AG09309 (cell line): ENCODE measurements around the gene HSF5.

ENCODE experiments used
- DNase-seq: peaks from one replicate; pipeline ENCODE4 v3.0.0-alpha.2; 2010; ENCODE audit warnings: low read depth
- H3K4me3 ChIP-seq: 2 replicates; pipeline ENCODE4 v1.5.1; 2011; ENCODE audit warnings: mild to moderate bottlenecking, low read depth, low read length, moderate library complexity; ENCODE audit not compliant: control insufficient read depth
- TF ChIP-seq, protein P1 (sequence below): IDR thresholded peaks from 2 replicates; pipeline ENCODE4 v1.5.1; 2011; ENCODE audit warnings: mild to moderate bottlenecking, low read depth, low read length, inconsistent platforms; ENCODE audit not compliant: insufficient read depth, control insufficient read depth; ENCODE audit errors: missing control alignments

HSF5 gene

GRCh38 chr17:58528443-58528842 is 40.2 kb upstream of the HSF5 start:
- TF ChIP-seq, protein P1, sequence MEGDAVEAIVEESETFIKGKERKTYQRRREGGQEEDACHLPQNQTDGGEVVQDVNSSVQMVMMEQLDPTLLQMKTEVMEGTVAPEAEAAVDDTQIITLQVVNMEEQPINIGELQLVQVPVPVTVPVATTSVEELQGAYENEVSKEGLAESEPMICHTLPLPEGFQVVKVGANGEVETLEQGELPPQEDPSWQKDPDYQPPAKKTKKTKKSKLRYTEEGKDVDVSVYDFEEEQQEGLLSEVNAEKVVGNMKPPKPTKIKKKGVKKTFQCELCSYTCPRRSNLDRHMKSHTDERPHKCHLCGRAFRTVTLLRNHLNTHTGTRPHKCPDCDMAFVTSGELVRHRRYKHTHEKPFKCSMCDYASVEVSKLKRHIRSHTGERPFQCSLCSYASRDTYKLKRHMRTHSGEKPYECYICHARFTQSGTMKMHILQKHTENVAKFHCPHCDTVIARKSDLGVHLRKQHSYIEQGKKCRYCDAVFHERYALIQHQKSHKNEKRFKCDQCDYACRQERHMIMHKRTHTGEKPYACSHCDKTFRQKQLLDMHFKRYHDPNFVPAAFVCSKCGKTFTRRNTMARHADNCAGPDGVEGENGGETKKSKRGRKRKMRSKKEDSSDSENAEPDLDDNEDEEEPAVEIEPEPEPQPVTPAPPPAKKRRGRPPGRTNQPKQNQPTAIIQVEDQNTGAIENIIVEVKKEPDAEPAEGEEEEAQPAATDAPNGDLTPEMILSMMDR = no peak
- no peak overlapping the region for H3K4me3 ChIP-seq
- no peak for DNase-seq

- DNase-seq = no peak
- H3K4me3 ChIP-seq = no peak overlapping the region
- TF ChIP-seq, protein P1 = no peak
These were observed 39.7 kb upstream of the HSF5 start for GRCh38 chr17:58527949-58528348.

DNA sequence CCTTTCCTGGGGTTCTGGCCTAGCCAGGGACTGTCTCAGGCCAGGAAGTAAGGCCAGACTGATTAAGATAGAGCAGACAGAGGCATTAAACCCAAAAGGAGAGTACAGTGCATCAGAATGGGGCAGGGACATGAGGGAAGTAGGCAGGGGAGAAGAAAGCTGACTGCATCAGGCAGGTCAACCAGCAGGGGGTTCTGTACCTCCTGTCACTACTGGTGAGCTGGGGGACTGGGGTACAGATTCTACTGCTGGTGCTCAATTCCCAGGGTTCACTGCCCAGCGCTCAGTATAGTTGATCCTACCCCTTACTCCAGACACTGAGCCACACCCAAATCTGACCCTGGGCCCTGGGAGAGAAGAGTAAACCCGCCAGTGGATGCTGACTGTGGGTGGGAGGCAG is 39.1 kb upstream of the HSF5 start:
- TF ChIP-seq, protein P1 = no peak
- no peak overlapping the region for H3K4me3 ChIP-seq
- DNase-seq = no peak

- no peak overlapping the region for H3K4me3 ChIP-seq
- peak; percentile 63 for DNase-seq
- TF ChIP-seq, protein P1 = no peak
These were observed 37.0 kb upstream of the HSF5 start for GRCh38 chr17:58525239-58525638.

GRCh38 chr17:58521680-58522079 is 33.5 kb upstream of the HSF5 start:
- TF ChIP-seq, protein P1 = no peak
- DNase-seq = no peak

GRCh38 chr17:58520843-58521430 is 32.7 kb upstream of the HSF5 start:
- H3K4me3 ChIP-seq = no peak overlapping the region
- TF ChIP-seq, protein P1 = peak; percentile 35
- no peak for DNase-seq

More at GRCh38 chr17:58521680-58522079, 33.5 kb upstream of the HSF5 start:
- H3K4me3 ChIP-seq = no peak overlapping the region
